Measurements from ENCODE around the gene MAPK10. TPM values are rescaled to one million over a fixed set of nuclear protein-coding genes. Genes with fewer than 3 reads are reported as not detected.

Gene MAPK10
- total RNA-seq, 3 donors from 2014 or later: 4.2 to 19.2 (median 4.9) TPM

- ATAC-seq (no peak), DNase-seq (no peak)
- no peak for TF ChIP-seq CTCF (IDR thresholded peaks at IDR 0.05)
- Histone ChIP-seq H3K36me3 (ENCODE audit: low read depth) (no peaks in the 10 kb centered on the region), H3K4me3 (no peak overlapping the region), H3K9me3 (no peaks in the 10 kb centered on the region), H3K4me1 (ENCODE audit: low read depth) (no peaks in the 10 kb centered on the region)
- intact Hi-C loops (cut with DNase I, micrococcal nuclease): no loop called here
These were observed 33.9 kb upstream of the MAPK10 start for GRCh38 chr4:86393749-86394148.

GRCh38 chr4:86389664-86390063, 29.8 kb upstream of the MAPK10 start:
- no peaks in the 10 kb centered on the region for H3K9me3 ChIP-seq
- H3K4me3 ChIP-seq: no peak overlapping the region
- TF ChIP-seq CTCF (IDR thresholded peaks at IDR 0.05): no peak
- H3K4me1 ChIP-seq (ENCODE audit: low read depth): no peaks in the 10 kb centered on the region
- H3K36me3 ChIP-seq (ENCODE audit: low read depth): no peaks in the 10 kb centered on the region
- ATAC-seq: no peak
- intact Hi-C loops (cut with DNase I, micrococcal nuclease): no loop called here
- DNase-seq: no peak

GRCh38 chr4:86388252-86388651, 28.4 kb upstream of the MAPK10 start:
- Histone ChIP-seq H3K4me1 (ENCODE audit: low read depth) (no peaks in the 10 kb centered on the region), H3K4me3 (no peak overlapping the region), H3K36me3 (ENCODE audit: low read depth) (no peaks in the 10 kb centered on the region), H3K9me3 (no peaks in the 10 kb centered on the region)
- no peak for TF ChIP-seq CTCF (IDR thresholded peaks at IDR 0.05)
- no peak for ATAC-seq
- DNase-seq: no peak
- intact Hi-C loops (cut with DNase I, micrococcal nuclease): no loop called here

GRCh38 chr4:86386817-86387415, 27.1 kb upstream of the MAPK10 start:
- TF ChIP-seq CTCF (IDR thresholded peaks at IDR 0.05): no peak
- intact Hi-C loops (cut with DNase I, micrococcal nuclease): no loop called here
- H3K36me3 ChIP-seq (ENCODE audit: low read depth): no peaks in the 10 kb centered on the region

GRCh38 chr4:86386201-86386600, 26.3 kb upstream of the MAPK10 start:
- no peak for TF ChIP-seq CTCF (IDR thresholded peaks at IDR 0.05)
- no peaks in the 10 kb centered on the region for H3K36me3 ChIP-seq (ENCODE audit: low read depth)
- no peaks in the 10 kb centered on the region for H3K4me1 ChIP-seq (ENCODE audit: low read depth)
- DNase-seq (no peak), ATAC-seq (no peak)
- H3K9me3 ChIP-seq: no peaks in the 10 kb centered on the region
- no peak overlapping the region for H3K4me3 ChIP-seq
- intact Hi-C loops (cut with DNase I, micrococcal nuclease): no loop called here

More at GRCh38 chr4:86386817-86387415, 27.1 kb upstream of the MAPK10 start:
- no peak overlapping the region for H3K4me3 ChIP-seq
- H3K9me3 ChIP-seq: no peaks in the 10 kb centered on the region
- H3K4me1 ChIP-seq (ENCODE audit: low read depth): no peaks in the 10 kb centered on the region
- ATAC-seq (no peak), DNase-seq (no peak)

- no peak for DNase-seq
- Histone ChIP-seq H3K36me3 (ENCODE audit: low read depth) (no peaks in the 10 kb centered on the region), H3K9me3 (no peaks in the 10 kb centered on the region), H3K4me1 (ENCODE audit: low read depth) (no peaks in the 10 kb centered on the region), H3K4me3 (no peak overlapping the region)
- no peak for TF ChIP-seq CTCF (IDR thresholded peaks at IDR 0.05)
- no peak for ATAC-seq
- intact Hi-C loops (cut with DNase I, micrococcal nuclease): no loop called here
These were observed 21.6 kb upstream of the MAPK10 start for GRCh38 chr4:86381431-86381830.
